A549 (cell line): Measurements from ENCODE around the gene NLK.

Source experiments
- CTCF ChIP-seq: fragments of >200 bp; sonication (Bioruptor Twin); formaldehyde crosslinking; IDR thresholded peaks from 3 replicates; pipeline ENCODE4 v1.5.1; 2016
- EP300 ChIP-seq, 2 experiments: fragments of >200 bp; sonication (Bioruptor Twin); formaldehyde crosslinking; IDR thresholded peaks; 2 replicates in 1 of 2; 3 replicates in 1 of 2; pipeline ENCODE4 v1.6.1; 2016 to 2017
- HDAC2 ChIP-seq: fragments of 200-600 bp; sonication (generic); IDR thresholded peaks from 2 replicates; pipeline ENCODE4 v1.6.1; 2016
- KDM5A ChIP-seq: fragments of 200-600 bp; sonication (generic); IDR thresholded peaks from 2 replicates; pipeline ENCODE4 v1.6.1; 2016; ENCODE audit warnings: antibody characterized with exemption, mild to moderate bottlenecking
- MAFK ChIP-seq: fragments of 450-650 bp; IDR thresholded peaks from 2 replicates; pipeline ENCODE4 v1.6.1; 2014; ENCODE audit not compliant: partially characterized antibody
- MAZ ChIP-seq: fragments of 150-350 bp; IDR thresholded peaks from 2 replicates; pipeline ENCODE4 v1.6.1; 2014; ENCODE audit warnings: antibody characterized with exemption, low read depth, low read length, borderline replicate concordance
- POLR2A ChIP-seq: IDR thresholded peaks from 2 replicates; pipeline ENCODE4 v1.6.1; 2012; ENCODE audit warnings: mild to moderate bottlenecking, low read length
- RAD21 ChIP-seq, 2 experiments: fragments of >200 bp in 1 of 2; sonication (Bioruptor Twin) in 1 of 2; formaldehyde crosslinking in 1 of 2; IDR thresholded peaks in 1 of 2; conservative IDR thresholded peaks in 1 of 2; 2 replicates in 1 of 2; 3 replicates in 1 of 2; pipeline ENCODE4 v1.6.1; 2012 to 2018; ENCODE audit warnings: inconsistent platforms in 1 of 2
- RCOR1 ChIP-seq: fragments of 150-350 bp; IDR thresholded peaks from 2 replicates; pipeline ENCODE4 v1.6.1; 2014; ENCODE audit warnings: antibody characterized with exemption, low read length, low read depth
- RFX5 ChIP-seq: fragments of 450-650 bp; IDR thresholded peaks from 2 replicates; pipeline ENCODE4 v1.7.1; 2014; ENCODE audit warnings: antibody characterized with exemption, mild to moderate bottlenecking, moderate library complexity
- TF ChIP-seq, protein P1 (sequence below): fragments of 450-650 bp; IDR thresholded peaks from 2 replicates; pipeline ENCODE4 v1.6.1; 2014; ENCODE audit warnings: antibody characterized with exemption
- TF ChIP-seq, protein P2 (sequence below): IDR thresholded peaks from 2 replicates; pipeline ENCODE4 v1.6.1; 2012

DNA sequence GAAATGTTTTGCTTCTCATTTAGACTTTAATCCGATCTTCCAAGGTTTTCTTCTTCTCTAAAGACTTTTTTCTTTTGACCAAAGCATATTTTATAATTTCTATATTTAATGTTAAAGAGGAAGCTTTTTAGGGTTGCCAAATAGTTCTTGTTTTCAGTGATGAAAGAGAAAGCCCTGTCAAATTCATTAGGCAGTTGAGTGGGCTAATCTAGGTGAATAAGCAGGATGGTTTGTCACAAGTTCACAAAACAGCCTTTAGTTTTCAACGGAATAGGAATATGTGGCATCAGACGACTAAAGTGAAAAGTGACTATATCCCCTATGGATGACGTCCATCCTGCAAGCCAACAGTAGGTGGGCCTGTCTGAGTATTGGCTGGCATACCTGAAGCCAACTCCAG, 118.8 kb downstream of the NLK start:
- TF ChIP-seq, protein P1, sequence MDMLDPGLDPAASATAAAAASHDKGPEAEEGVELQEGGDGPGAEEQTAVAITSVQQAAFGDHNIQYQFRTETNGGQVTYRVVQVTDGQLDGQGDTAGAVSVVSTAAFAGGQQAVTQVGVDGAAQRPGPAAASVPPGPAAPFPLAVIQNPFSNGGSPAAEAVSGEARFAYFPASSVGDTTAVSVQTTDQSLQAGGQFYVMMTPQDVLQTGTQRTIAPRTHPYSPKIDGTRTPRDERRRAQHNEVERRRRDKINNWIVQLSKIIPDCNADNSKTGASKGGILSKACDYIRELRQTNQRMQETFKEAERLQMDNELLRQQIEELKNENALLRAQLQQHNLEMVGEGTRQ: no peak
- TF ChIP-seq CTCF (no peak), KDM5A (no peak), EP300 (IDR thresholded peaks at IDR 0.05) (no peak), RAD21 (conservative IDR thresholded peaks at IDR 0.05 in 1 of 2, IDR thresholded peaks at IDR 0.05 in 1 of 2) (no peak), RFX5 (no peak), MAZ (no peak), RCOR1 (no peak), MAFK (no peak), POLR2A (no peak), HDAC2 (no peak)
- TF ChIP-seq, protein P2, sequence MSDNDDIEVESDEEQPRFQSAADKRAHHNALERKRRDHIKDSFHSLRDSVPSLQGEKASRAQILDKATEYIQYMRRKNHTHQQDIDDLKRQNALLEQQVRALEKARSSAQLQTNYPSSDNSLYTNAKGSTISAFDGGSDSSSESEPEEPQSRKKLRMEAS: no peak
